Neural crest cell (in vitro differentiated cells): ENCODE data around the gene SHISAL1. TPM values are rescaled to one million over a fixed set of nuclear protein-coding genes. Genes with fewer than 3 reads are reported as not detected.

Experiments used
- DNase-seq: peaks from one replicate; pipeline ENCODE4 v3.0.0; 2021; ENCODE audit warnings: low read depth, mixed read lengths, low spot score
- H3K27ac Mint-ChIP-seq: one replicate; pipeline ENCODE4 v1.8.0; 2021; ENCODE audit warnings: mild to moderate bottlenecking, mixed read lengths; ENCODE audit not compliant: unreplicated experiment
- H3K27me3 Mint-ChIP-seq: 2 replicates; pipeline ENCODE4 v1.8.0; 2021; ENCODE audit warnings: low read depth, mild to moderate bottlenecking, mixed read lengths
- H3K36me3 Mint-ChIP-seq: 2 replicates; pipeline ENCODE4 v1.8.0; 2021; ENCODE audit warnings: low read depth, mild to moderate bottlenecking, mixed read lengths
- H3K4me1 Mint-ChIP-seq: 2 replicates; pipeline ENCODE4 v1.8.0; 2021; ENCODE audit warnings: mixed read lengths
- H3K4me3 Mint-ChIP-seq: one replicate; pipeline ENCODE4 v1.8.0; 2021; ENCODE audit warnings: mild to moderate bottlenecking, mixed read lengths
- H3K9me3 Mint-ChIP-seq: 2 replicates; pipeline ENCODE4 v1.8.0; 2021; ENCODE audit warnings: mixed read lengths
- CTCF ChIP-seq: fragments of 200-600 bp; sonication (generic); conservative IDR thresholded peaks from 2 replicates; pipeline ENCODE4 v1.5.0; 2021; ENCODE audit warnings: antibody characterized with exemption, mild to moderate bottlenecking
- total RNA-seq: library from RNA; stranded (reverse); gene quantifications from 2 replicates; pipeline ENCODE4 v1.2.1, GENCODE V29; 2021

The SHISAL1 gene
- total RNA-seq, 1 donor from 2014 or later: 4.2 TPM

GRCh38 chr22:44295406-44295805, 17.3 kb downstream of the SHISAL1 start:
- H3K4me1 Mint-ChIP-seq: peaks cover 58% of the 10 kb centered on the region
- TF ChIP-seq CTCF: no peak
- peaks cover 5% of the 10 kb centered on the region for H3K9me3 Mint-ChIP-seq
- H3K4me3 Mint-ChIP-seq: no peak overlapping the region
- no peak overlapping the region for H3K27ac Mint-ChIP-seq
- no peak for DNase-seq
- H3K36me3 Mint-ChIP-seq: peaks cover 3% of the 10 kb centered on the region
- H3K27me3 Mint-ChIP-seq: no peaks in the 10 kb centered on the region

GRCh38 chr22:44293876-44294275, 18.9 kb downstream of the SHISAL1 start:
- peaks cover 5% of the 10 kb centered on the region for H3K9me3 Mint-ChIP-seq
- H3K27ac Mint-ChIP-seq: no peak overlapping the region
- peaks cover 3% of the 10 kb centered on the region for H3K36me3 Mint-ChIP-seq
- H3K27me3 Mint-ChIP-seq: no peaks in the 10 kb centered on the region
- H3K4me1 Mint-ChIP-seq: peaks cover 56% of the 10 kb centered on the region
- TF ChIP-seq CTCF: no peak
- DNase-seq: no peak
- no peak overlapping the region for H3K4me3 Mint-ChIP-seq

- no peak for TF ChIP-seq CTCF
- H3K27ac Mint-ChIP-seq: no peak overlapping the region
- H3K36me3 Mint-ChIP-seq: peaks cover 3% of the 10 kb centered on the region
Measured at GRCh38 chr22:44293034-44293433, 19.7 kb downstream of the SHISAL1 start.

GRCh38 chr22:44292521-44292920, 20.2 kb downstream of the SHISAL1 start:
- peak overlapping the region; percentile 15 for H3K4me3 Mint-ChIP-seq
- TF ChIP-seq CTCF: no peak
- H3K27me3 Mint-ChIP-seq: no peaks in the 10 kb centered on the region
- peaks cover 57% of the 10 kb centered on the region for H3K4me1 Mint-ChIP-seq
- DNase-seq: no peak
- H3K9me3 Mint-ChIP-seq: peaks cover 5% of the 10 kb centered on the region
- H3K36me3 Mint-ChIP-seq: peaks cover 3% of the 10 kb centered on the region
- no peak overlapping the region for H3K27ac Mint-ChIP-seq

More at GRCh38 chr22:44293034-44293433, 19.7 kb downstream of the SHISAL1 start:
- Mint-ChIP-seq H3K4me1 (peaks cover 56% of the 10 kb centered on the region), H3K9me3 (peaks cover 5% of the 10 kb centered on the region), H3K27me3 (no peaks in the 10 kb centered on the region), H3K4me3 (no peak overlapping the region)
- DNase-seq: no peak

GRCh38 chr22:44291674-44292360, 20.9 kb downstream of the SHISAL1 start:
- Mint-ChIP-seq H3K27ac (peak overlapping the region; percentile 67), H3K36me3 (peaks cover 3% of the 10 kb centered on the region), H3K9me3 (peaks cover 5% of the 10 kb centered on the region), H3K27me3 (no peaks in the 10 kb centered on the region), H3K4me3 (peak overlapping the region; percentile 61), H3K4me1 (peaks cover 57% of the 10 kb centered on the region)
- DNase-seq: no peak
- TF ChIP-seq CTCF: no peak
